ENCODE measurements around the gene MGAT5B.

- no peak for TF ChIP-seq CTCF (IDR thresholded peaks at IDR 0.05 in 2 of 3, conservative IDR thresholded peaks at IDR 0.05 in 1 of 3; ENCODE audit: borderline replicate concordance in 1 of 3, insufficient read depth in 1 of 3, low read depth in 2 of 3, low read length in 2 of 3)
- no peak for TF ChIP-seq POLR2AphosphoS5 (IDR thresholded peaks at IDR 0.05; ENCODE audit: low read depth, low read length)
- no peak for TF ChIP-seq SIN3A (IDR thresholded peaks at IDR 0.05; ENCODE audit: low read depth)
- no peak for TF ChIP-seq EZH2 (IDR thresholded peaks at IDR 0.05)
- no peak for TF ChIP-seq POLR2A (IDR thresholded peaks at IDR 0.05; ENCODE audit: borderline replicate concordance, extremely low read depth, insufficient read depth, insufficient read length)
- no peak for TF ChIP-seq MAX (IDR thresholded peaks at IDR 0.05)
- no peak for TF ChIP-seq YY1 (IDR thresholded peaks at IDR 0.05; ENCODE audit: extremely low read depth, insufficient replicate concordance, low read depth, low read length)
- TF ChIP-seq ZFX (IDR thresholded peaks at IDR 0.05) = no peak
These were observed 15.7 kb downstream of the MGAT5B start for GRCh38 chr17:76883744-76884525.
